SK-N-MC (cell line): Measurements from ENCODE around the gene LRMDA.

ENCODE experiments used
- EZH2 ChIP-seq: fragments of 200-600 bp; sonication (generic); IDR thresholded peaks from one replicate; pipeline ENCODE4 v1.6.1; 2017; ENCODE audit warnings: antibody characterized with exemption
- POLR2AphosphoS5 ChIP-seq: IDR thresholded peaks from 2 replicates; pipeline ENCODE4 v1.6.1; 2012; ENCODE audit warnings: mild to moderate bottlenecking, low read depth, low read length, borderline replicate concordance

GRCh38 chr10:76177936-76178335 is 746.5 kb downstream of the LRMDA start:
- TF ChIP-seq EZH2 (no peak), POLR2AphosphoS5 (no peak)
